ENCODE data around the gene FAM186B. TPM values are rescaled to one million over a fixed set of nuclear protein-coding genes. Genes with fewer than 3 reads are reported as not detected.
A peak's percentile ranks its signal among the peaks of the same experiment; 100 is the strongest.

The FAM186B gene
- total RNA-seq, 1 donor from 2014 or later, result 0.46 TPM

DNA sequence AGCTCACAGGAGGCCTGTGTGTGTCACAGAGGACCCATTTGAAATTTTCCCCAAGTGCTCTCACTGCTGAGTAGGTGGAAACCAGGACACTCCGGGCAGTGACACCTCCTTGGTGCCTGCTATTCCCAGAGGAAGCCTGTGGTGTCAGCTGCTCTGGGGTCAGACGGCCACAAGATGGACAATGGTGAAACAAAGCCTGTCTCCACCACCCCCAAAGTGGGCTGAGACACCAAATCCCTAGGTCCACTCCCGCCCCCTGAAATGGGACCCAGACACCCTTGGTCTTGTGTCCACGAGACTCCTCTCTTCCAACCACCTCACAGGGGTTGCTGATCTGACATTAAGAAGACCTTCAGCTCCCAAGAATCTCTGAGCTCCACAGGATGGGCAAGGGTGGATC is 59.6 kb downstream of the FAM186B start:
- intact Hi-C loops (cut with DNase I), result no loop called here
- DNase-seq (peak; percentile 22), ATAC-seq (ENCODE audit: poor library complexity) (no peak)

DNA sequence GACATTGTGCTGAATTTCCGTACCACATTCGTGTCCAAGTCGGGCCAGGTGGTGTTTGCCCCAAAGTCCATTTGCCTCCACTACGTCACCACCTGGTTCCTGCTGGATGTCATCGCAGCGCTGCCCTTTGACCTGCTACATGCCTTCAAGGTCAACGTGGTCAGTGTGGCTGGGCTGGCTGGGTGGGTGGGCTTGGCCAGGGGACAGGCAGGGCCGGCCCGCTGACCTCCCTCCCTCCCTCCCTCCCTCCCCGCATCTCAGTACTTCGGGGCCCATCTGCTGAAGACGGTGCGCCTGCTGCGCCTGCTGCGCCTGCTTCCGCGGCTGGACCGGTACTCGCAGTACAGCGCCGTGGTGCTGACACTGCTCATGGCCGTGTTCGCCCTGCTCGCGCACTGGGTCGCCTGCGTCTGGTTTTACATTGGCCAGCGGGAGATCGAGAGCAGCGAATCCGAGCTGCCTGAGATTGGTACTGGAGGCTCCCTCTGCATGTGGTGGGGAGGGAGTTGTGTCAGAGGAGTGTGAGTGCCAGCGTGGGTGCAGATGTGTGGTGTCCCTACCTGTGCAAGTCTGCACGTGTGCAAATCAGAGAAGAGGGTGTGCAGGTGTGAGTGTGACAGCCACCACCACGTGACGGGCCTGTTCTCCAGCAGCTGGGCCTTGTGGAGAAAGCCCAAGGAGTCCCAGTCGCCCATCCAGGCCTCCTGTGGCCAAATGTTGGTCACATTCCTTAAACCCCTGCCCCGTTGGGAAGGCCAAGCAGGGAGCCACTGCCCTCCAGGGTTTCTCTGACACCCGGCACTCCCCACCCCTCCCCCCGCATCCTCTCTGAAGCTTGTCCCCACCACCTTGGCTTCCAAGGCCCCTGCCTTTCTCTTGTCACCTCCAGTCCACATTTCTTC is 61.3 kb downstream of the FAM186B start:
- intact Hi-C loops (cut with DNase I), result no loop called here
- DNase-seq (peak; percentile 35), ATAC-seq (ENCODE audit: poor library complexity) (no peak)

DNA sequence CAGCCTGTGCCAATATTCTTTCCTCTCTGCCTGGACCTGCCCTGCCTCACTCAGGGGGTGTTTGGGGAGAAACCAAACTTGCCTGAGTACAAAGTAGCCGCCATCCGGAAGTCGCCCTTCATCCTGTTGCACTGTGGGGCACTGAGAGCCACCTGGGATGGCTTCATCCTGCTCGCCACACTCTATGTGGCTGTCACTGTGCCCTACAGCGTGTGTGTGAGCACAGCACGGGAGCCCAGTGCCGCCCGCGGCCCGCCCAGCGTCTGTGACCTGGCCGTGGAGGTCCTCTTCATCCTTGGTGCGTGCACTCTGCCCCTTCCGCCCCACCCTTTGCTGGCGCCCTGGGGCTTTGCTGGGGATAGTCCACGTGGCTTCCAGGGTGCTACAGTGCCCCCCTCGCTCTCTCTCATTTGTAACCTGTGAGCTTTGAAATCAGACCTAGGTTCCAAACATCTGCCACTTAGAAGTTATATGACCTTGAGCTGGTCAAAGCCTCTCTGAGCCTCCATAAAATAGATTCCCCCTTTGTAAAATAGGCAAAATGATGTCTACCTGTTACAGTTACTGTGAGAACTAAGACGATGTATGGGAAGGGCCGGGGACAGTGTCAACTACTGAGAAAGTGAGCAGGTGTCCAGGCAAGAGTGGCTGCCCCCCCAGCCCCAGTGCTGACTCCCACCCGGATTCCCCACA is 62.1 kb downstream of the FAM186B start:
- DNase-seq (peak; percentile 18), ATAC-seq (ENCODE audit: poor library complexity) (no peak)
- intact Hi-C loops (cut with DNase I), result no loop called here

DNA sequence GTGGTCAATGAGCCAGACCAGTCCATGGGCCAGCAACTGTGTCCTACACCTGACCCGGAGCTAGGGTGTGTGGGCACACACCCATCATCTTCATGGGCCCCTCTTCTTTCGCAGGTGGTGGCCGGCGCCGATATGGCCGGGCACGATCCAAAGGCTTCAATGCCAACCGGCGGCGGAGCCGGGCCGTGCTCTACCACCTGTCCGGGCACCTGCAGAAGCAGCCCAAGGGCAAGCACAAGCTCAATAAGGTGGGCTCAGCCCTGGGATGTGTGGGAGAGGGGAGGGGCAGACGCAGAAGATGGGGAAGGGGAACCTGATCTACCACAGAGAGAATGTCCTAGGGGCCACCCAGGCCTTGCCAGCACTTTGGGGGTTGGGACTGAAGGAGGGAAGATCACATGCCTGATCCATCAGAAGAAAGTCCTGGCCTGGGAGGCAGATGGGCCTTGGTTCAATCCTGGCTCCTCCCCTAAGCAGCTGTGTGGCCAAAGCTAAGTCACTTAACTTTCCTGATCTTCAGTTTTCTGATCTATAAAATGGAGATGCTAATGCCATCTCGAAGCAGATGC is 62.8 kb downstream of the FAM186B start:
- peak; percentile 28 for DNase-seq
- intact Hi-C loops (cut with DNase I), result no loop called here
- no peak for ATAC-seq (ENCODE audit: poor library complexity)

DNA sequence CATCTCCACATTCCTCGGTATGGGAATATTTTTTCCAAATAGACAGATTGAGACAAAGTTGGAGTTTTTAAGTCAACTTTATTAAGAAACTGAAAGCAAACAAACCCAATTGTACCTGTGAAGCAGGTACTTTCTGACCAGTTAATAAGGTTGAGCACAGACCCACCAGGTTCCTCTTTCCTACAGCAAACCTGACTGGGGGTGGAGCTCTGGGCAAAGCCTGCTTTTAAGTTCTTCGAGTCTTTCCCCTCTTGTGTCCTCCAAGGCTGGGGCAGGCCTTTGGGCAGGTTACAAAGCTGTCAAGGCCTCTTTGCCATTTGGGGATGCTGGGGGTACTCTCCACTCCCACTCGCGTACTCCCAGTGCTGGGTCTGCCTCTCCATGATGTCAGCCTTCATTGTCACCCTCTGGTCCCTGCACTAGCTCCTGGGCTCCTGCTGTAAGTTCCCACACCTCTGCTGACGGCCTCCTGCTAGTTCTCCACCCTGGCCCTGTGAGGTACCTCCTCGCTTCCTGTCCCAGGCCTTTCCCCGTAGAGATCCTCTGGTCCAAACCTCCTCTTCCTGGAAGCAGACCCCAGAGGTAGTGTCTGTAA is 63.4 kb downstream of the FAM186B start:
- intact Hi-C loops (cut with DNase I), result no loop called here
- no peak for ATAC-seq (ENCODE audit: poor library complexity)
- peak; percentile 21 for DNase-seq

DNA sequence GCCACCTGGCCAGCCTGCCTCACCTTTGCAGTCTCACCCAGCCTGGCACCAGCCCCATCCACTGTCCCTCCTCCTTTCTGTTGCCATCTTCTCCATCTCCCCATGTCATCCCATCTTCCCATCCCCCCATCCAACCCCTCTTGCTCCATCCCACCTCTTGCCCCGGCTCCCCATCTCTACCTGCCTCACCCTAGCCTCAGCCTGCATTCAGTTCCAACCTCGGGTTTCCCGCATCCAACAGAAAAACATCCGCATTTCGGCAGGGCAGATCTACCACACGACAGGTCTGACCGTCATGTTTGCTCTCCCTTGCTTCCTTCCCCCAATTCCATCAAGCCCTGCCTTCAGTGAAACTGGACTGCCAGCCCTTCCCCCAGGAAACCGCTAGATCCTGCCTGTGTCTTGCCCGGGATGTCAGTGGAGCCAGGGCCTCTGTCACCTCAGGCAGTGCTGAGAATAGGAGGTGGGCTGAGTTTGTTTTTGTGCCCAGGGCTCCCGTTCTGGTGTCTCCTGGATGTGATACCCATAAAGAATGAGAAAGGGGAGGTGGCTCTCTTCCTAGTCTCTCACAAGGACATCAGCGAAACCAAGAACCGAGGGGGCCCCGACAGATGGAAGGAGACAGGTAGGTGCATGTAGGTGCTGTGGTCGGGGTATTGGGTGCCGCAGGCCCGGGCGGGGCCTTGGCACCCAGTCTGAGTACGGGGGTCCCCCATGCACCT is 64.1 kb downstream of the FAM186B start:
- ATAC-seq (ENCODE audit: poor library complexity), result no peak
- DNase-seq, result no peak
- intact Hi-C loops (cut with DNase I), result no loop called here

DNA sequence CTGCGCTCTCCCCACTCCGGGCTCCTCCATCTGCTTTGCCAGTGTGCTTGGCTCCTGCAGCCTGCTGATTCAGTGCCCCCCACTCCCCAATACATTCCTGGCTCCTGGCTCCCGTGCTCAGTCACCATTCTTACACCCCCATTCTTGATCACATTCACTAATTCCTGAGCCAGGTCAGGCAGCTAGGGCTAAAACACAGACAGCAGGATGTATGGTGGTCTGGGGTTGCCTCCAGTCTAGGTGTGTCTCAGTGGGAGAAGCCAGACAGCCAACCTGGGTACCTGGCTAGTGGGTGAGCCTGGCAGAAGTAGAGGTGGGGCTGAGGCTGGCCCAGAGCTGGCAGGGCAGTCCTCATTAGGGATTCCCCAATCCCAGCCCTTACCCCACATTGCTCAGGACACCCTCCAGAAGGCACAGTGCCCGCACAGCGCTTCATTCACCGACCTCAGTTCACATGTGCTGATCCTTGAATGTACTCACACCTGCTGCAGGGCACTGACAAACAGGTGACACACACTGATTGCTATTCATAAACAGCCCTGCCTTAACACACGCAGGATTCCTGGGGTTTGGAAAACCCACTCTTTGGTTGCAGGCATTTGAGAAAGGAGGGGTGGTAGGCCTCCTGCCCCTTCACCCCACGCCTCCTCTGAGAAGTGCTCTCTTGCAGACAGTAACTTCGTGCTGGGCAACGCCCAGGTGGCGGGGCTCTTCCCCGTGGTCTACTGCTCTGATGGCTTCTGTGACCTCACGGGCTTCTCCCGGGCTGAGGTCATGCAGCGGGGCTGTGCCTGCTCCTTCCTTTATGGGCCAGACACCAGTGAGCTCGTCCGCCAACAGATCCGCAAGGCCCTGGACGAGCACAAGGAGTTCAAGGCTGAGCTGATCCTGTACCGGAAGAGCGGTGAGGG is 65.0 kb downstream of the FAM186B start:
- no peak for DNase-seq
- intact Hi-C loops (cut with DNase I), result no loop called here
- ATAC-seq (ENCODE audit: poor library complexity), result no peak

DNA sequence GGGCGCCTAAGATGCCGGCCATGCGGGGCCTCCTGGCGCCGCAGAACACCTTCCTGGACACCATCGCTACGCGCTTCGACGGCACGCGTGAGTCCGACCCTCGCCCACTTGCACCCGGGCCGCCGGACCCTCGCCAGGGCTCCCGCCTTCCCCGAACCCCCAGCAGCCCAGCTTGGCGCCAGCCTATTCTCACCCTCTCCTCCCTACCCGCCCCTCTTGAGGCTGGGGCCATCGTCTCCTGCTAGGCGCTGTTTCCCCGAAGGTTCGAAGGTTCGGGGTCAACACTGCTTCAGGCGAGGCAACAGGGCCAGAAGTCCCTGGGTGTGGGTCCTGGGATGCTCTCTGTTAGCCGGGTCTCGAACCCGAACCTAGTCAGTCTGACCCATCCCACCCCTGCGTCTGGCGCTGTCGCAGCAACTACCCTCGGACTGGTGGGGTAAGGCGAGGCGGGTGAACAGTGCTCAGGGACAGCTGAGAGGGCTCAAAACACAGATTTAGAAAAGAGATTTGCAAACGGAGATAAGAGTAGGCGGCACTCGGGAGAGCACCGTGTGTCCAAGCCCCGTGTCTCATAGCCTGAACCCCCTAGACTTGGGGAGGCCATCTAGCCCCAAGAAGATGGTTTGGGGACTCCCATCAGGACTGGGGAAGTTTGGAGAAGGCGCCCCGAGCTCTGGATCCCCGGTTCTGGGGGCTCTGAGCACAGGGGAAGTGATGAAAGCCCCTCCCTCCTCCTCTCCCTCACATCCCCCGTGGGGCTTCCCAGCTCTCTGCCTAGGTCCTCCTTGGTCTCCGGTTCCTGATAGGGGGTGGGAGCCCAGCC is 65.8 kb downstream of the FAM186B start:
- intact Hi-C loops (cut with DNase I), result no loop called here
- no peak for DNase-seq
- ATAC-seq (ENCODE audit: poor library complexity), result no peak

DNA sequence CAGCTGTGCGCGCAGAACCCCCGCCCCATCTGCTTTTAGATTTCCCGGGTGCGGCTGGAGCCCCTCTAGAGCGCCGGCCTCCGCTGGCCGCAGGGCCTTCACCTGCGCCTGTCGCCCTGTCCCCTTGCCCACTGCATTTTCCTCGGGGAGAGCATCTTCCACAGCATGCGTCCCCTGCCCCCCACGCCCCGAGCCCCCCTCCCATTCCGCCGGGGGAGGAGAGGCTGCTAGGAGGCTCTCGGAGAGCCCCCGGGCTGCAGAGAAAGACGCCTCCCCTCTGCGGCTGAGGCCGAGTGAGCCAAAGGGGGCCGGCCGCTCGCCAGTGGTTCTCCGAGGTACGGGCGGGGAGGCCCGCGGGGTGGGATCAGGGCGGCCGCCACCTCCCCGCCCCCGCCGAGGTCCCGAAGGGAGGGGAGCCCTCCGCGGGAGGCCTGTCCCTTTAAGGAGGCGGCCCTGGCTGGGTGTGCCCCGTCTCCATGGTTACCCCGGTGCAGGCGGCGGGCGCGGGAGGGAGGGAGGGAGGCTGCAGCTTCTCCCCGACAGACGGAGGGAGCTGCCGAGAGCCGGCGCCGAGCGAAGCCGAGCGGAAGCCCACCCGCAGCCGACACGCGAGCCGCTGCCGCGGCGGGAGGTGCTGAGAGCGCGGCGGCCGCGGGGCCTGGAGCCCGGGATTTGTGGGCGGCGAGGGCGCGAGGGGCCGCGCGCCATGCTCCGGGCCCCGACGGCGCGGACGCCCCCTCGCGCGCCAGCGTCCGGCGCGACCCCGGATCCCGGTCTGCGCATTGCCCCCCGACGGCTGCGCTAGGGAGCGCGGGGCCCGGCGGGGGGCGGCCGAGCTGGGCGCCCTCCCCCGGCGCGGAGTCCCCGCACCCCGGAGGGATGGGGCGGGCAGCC is 66.7 kb downstream of the FAM186B start, which contains the start of gene KCNH3:
Gene KCNH3 (plus strand): TSS at position 521 of the 894 bp plus-strand sequence. CDS start 387 bp downstream, outside the sequence.
- intact Hi-C loops (cut with DNase I), result no loop called here
- peak; percentile 81 for ATAC-seq (ENCODE audit: poor library complexity)

DNA sequence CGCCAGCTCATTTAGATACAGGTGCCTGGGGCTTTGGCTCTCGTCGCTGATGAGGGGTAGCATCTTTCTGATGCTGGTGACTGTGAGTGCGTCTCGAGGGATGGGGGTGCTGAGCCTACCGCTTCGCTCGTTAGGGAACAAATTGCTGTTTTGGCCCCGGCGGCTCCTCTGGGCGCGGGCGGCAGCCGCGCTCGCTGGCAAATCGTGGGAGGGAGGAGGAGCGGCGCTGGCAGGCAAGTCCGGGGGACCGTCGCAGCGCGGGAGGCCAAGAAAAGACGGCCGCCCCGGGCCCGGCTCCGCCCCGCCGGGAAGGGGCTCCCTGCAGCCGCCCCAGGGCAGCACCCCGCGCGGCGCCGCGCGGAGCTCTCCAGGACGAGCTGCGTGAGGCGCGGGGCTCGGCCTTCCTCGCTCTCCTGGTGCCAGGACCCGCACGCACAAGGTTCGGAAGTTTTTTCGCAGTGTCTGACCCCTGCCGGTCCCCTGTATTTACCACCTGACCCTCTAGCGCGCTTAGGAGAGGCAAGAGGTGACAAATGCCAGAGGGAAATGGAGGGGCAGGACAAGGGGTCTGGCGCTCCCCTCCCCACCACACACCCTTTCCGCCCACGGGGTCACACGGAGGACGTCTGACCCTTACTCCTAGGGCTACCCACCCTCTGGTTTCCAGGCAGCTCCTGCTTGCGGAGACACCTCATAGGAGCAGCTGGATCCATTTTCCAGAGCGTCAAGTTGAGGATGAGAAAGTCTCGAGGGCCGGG is 67.5 kb downstream of the FAM186B start:
- ATAC-seq (ENCODE audit: poor library complexity) (peak; percentile 34), DNase-seq (no peak)
- intact Hi-C loops (cut with DNase I), result no loop called here

More for the DNA sequence above, 66.7 kb downstream of the FAM186B start, which contains the start of gene KCNH3:
- peak; percentile 90 for DNase-seq

Other genes with a start within 250 kb of the FAM186B start
- gene SPATS2, start 238.2 kb downstream of the FAM186B start, total RNA-seq, result 7.0 TPM
- 0.16 TPM for gene KCNH3, start 66.6 kb downstream of the FAM186B start, total RNA-seq
- 83.0 TPM for gene MCRS1, start 37.5 kb downstream of the FAM186B start, total RNA-seq
- 19.1 TPM for gene PRPF40B, start 17.9 kb upstream of the FAM186B start, total RNA-seq
- 9.4 TPM for gene FMNL3, start 101.8 kb upstream of the FAM186B start, total RNA-seq
- gene TMBIM6, start 135.9 kb upstream of the FAM186B start, total RNA-seq, result 233 TPM
- gene NCKAP5L, start 222.8 kb upstream of the FAM186B start, total RNA-seq, result 29.0 TPM
- gene BCDIN3D, start 237.5 kb upstream of the FAM186B start, total RNA-seq, result 2.4 TPM